Keratinocyte (primary cell): ENCODE measurements around the gene B4GAT1. TPM values are rescaled to one million over a fixed set of nuclear protein-coding genes. Genes with fewer than 3 reads are reported as not detected.
"Not testable (repeated sequence)": the region's sequence is repeated elsewhere in the genome, so short reads cannot be mapped to it uniquely, and the experiment has no call there.

Experiments used
- DNase-seq: peaks from one replicate; pipeline ENCODE4 v3.0.0-alpha.2; 2011; ENCODE audit warnings: low read depth, missing footprints, low spot score
- FAIRE-seq: peaks from 2 replicates; lab custom pipeline; 2011; peaks lifted over from hg19 to GRCh38; lab: Jason Lieb, UNC
- H2AFZ ChIP-seq: 2 replicates; pipeline ENCODE4 v1.6.0; 2012; ENCODE audit warnings: low read length, control low read depth, inconsistent platforms; ENCODE audit not compliant: control insufficient read depth
- H3K27ac ChIP-seq: 2 replicates; pipeline ENCODE4 v1.5.1; 2011; ENCODE audit warnings: low read length; ENCODE audit not compliant: control insufficient read depth, insufficient read depth
- H3K27me3 ChIP-seq: 3 replicates; pipeline ENCODE4 v1.6.0; 2011; ENCODE audit warnings: low read length; ENCODE audit not compliant: control insufficient read depth, insufficient read depth; ENCODE audit errors: extremely low read depth
- H3K36me3 ChIP-seq, 2 experiments: 2 replicates in 1 of 2; 3 replicates in 1 of 2; pipeline ENCODE4 v1.5.1; 2011; ENCODE audit warnings: low read length in 2 of 2, mild to moderate bottlenecking in 1 of 2; ENCODE audit not compliant: control insufficient read depth in 2 of 2, insufficient read depth in 2 of 2; ENCODE audit errors: extremely low read depth in 1 of 2
- H3K4me1 ChIP-seq: 3 replicates; pipeline ENCODE4 v1.5.1; 2011; ENCODE audit warnings: low read length; ENCODE audit not compliant: control insufficient read depth, insufficient read depth; ENCODE audit errors: extremely low read depth
- H3K4me2 ChIP-seq: 3 replicates; pipeline ENCODE4 v1.6.0; 2011; ENCODE audit warnings: low read depth, low read length; ENCODE audit not compliant: control insufficient read depth, insufficient read depth; ENCODE audit errors: extremely low read depth
- H3K4me3 ChIP-seq, 3 experiments: fragments of 200-600 bp in 1 of 3; sonication (generic) in 1 of 3; 2 replicates in 2 of 3; 3 replicates in 1 of 3; pipeline ENCODE4 v1.5.1; 2011 to 2016; ENCODE audit warnings: low read length in 3 of 3, mild to moderate bottlenecking in 3 of 3, control low read depth in 2 of 3, inconsistent platforms in 1 of 3, low read depth in 1 of 3, mixed read lengths in 1 of 3, mixed run types in 1 of 3, moderate library complexity in 1 of 3; ENCODE audit not compliant: control insufficient read depth in 2 of 3, insufficient read depth in 2 of 3; ENCODE audit errors: extremely low read depth in 1 of 3
- H3K79me2 ChIP-seq: 2 replicates; pipeline ENCODE4 v1.6.0; 2012; ENCODE audit warnings: low read length; ENCODE audit not compliant: control insufficient read depth, insufficient read depth
- H3K9ac ChIP-seq: 3 replicates; pipeline ENCODE4 v1.6.0; 2011; ENCODE audit warnings: low read length; ENCODE audit not compliant: control insufficient read depth, insufficient read depth; ENCODE audit errors: extremely low read depth
- H3K9me1 ChIP-seq: 3 replicates; pipeline ENCODE4 v1.6.0; 2011; ENCODE audit warnings: low read length; ENCODE audit not compliant: control insufficient read depth, insufficient read depth; ENCODE audit errors: extremely low read depth
- H3K9me3 ChIP-seq: 2 replicates; pipeline ENCODE4 v1.5.1; 2012; ENCODE audit warnings: low read depth, low read length; ENCODE audit not compliant: control insufficient read depth
- H4K20me1 ChIP-seq: 3 replicates; pipeline ENCODE4 v1.6.0; 2011; ENCODE audit warnings: low read length; ENCODE audit not compliant: control insufficient read depth, insufficient read depth; ENCODE audit errors: extremely low read depth
- EZH2 ChIP-seq: IDR thresholded peaks from one replicate; pipeline ENCODE4 v1.6.1; 2012; ENCODE audit warnings: inconsistent platforms, mild to moderate bottlenecking, low read length, moderate library complexity
- dilution Hi-C: fragments of 300-500 bp; cut with MboI; formaldehyde crosslinking; loops from one replicate; pipeline ENCODE4 v1.7.0; 2020; ENCODE audit warnings: low sequenced_read_pairs; ENCODE audit not compliant: extremely low pct_ligation_motif_present
- polyA plus RNA-seq, 5 experiments: library from polyadenylated mRNA; depleted of rRNA in 3 of 5; stranded (reverse) in 3 of 5; stranded (forward) in 1 of 5; unstranded in 1 of 5; fragments of >200 nt; gene quantifications; 1 replicate in 1 of 5; 2 replicates in 3 of 5; 3 replicates in 1 of 5; pipeline versions ENCODE4 v1.2.1 to v1.2.3, GENCODE V29; 2011 to 2012; ENCODE audit warnings: missing spikeins in 2 of 5, low read depth in 1 of 5, low replicate concordance in 1 of 5
- TF ChIP-seq, protein P1 (sequence below), 3 experiments: IDR thresholded peaks in 1 of 3; conservative IDR thresholded peaks in 1 of 3; optimal IDR thresholded peaks in 1 of 3; 2 replicates in 2 of 3; 3 replicates in 1 of 3; pipeline versions ENCODE3 to v1.5.1; 2011; ENCODE audit warnings: low read length in 3 of 3, mild to moderate bottlenecking in 3 of 3, moderate library complexity in 2 of 3, control low read depth in 1 of 3, inconsistent platforms in 1 of 3; ENCODE audit not compliant: insufficient read depth in 2 of 3; ENCODE audit errors: extremely low read depth in 1 of 3

The B4GAT1 gene
- polyA plus RNA-seq, 1 donor (not counting 4 experiments of a cell fraction or from before 2014, with no cell fraction given) = 5.2 TPM

DNA sequence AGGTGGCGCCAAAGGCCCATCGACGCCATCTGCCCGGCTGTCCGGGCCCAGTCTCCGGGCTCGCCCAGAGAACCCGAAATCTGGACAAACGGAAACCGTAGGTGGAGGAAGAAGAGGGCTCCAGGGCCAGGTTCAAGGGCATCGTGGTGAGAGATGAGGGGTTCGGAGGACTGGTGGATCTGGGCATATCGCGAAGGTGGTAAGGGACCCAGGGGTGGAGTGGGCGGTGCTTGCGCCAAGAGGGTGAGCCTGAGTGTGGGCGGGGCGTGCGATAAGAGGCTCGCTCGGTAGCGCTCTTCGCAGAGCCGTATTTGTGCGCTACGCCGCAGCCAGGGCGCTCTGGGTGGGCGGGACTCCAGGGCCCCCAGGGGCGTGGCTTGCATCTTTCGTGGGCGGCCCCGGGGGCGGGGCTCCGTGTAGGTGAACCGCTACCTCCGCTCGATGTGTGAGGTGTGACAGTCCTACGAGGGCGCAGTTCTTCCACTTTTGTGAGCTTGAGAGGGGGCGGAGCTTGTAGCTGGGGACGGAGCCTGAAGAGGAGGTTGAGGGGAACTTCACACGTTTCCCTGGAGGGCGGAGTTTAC lies 35.4 kb downstream of the B4GAT1 start:
- Histone ChIP-seq H3K9ac (peak overlapping the region; percentile 76), H4K20me1 (no peaks in the 10 kb centered on the region), H3K27ac (peak overlapping the region; percentile 72), H3K36me3 (no peaks in the 10 kb centered on the region), H3K79me2 (no peaks in the 10 kb centered on the region), H3K27me3 (peaks cover 16% of the 10 kb centered on the region), H3K4me3 (peak overlapping the region; percentile 48 to 86 (median 79)), H3K9me3 (no peaks in the 10 kb centered on the region), H3K9me1 (no peaks in the 10 kb centered on the region), H2AFZ (peak overlapping the region; percentile 99), H3K4me2 (peak overlapping the region; percentile 95), H3K4me1 (peaks cover 2% of the 10 kb centered on the region)
- FAIRE-seq (peak; percentile 90), DNase-seq (peak; percentile 76)
- TF ChIP-seq EZH2 = no peak
- TF ChIP-seq, protein P1, sequence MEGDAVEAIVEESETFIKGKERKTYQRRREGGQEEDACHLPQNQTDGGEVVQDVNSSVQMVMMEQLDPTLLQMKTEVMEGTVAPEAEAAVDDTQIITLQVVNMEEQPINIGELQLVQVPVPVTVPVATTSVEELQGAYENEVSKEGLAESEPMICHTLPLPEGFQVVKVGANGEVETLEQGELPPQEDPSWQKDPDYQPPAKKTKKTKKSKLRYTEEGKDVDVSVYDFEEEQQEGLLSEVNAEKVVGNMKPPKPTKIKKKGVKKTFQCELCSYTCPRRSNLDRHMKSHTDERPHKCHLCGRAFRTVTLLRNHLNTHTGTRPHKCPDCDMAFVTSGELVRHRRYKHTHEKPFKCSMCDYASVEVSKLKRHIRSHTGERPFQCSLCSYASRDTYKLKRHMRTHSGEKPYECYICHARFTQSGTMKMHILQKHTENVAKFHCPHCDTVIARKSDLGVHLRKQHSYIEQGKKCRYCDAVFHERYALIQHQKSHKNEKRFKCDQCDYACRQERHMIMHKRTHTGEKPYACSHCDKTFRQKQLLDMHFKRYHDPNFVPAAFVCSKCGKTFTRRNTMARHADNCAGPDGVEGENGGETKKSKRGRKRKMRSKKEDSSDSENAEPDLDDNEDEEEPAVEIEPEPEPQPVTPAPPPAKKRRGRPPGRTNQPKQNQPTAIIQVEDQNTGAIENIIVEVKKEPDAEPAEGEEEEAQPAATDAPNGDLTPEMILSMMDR (optimal IDR thresholded peaks at IDR 0.05 in 1 of 3, IDR thresholded peaks at IDR 0.05 in 1 of 3, conservative IDR thresholded peaks at IDR 0.05 in 1 of 3; ENCODE audit: extremely low read depth in 1 of 3, insufficient read depth in 2 of 3, low read length in 3 of 3) = peak in 2 of 3 experiments; percentile 59 to 93
- dilution Hi-C loops = no loop called here

GRCh38 chr11:66311470-66311964 lies 35.9 kb downstream of the B4GAT1 start:
- H3K79me2 ChIP-seq = no peaks in the 10 kb centered on the region
- H3K4me2 ChIP-seq = peak overlapping the region; percentile 95
- peaks cover 13% of the 10 kb centered on the region for H3K27me3 ChIP-seq
- TF ChIP-seq EZH2 = no peak
- TF ChIP-seq, protein P1 (optimal IDR thresholded peaks at IDR 0.05 in 1 of 3, IDR thresholded peaks at IDR 0.05 in 1 of 3, conservative IDR thresholded peaks at IDR 0.05 in 1 of 3; ENCODE audit: extremely low read depth in 1 of 3, insufficient read depth in 2 of 3, low read length in 3 of 3) = peak in 2 of 3 experiments; percentile 91 to 93
- FAIRE-seq (peak; percentile 17), DNase-seq (no peak)
- no peaks in the 10 kb centered on the region for H3K9me3 ChIP-seq
- peaks cover 2% of the 10 kb centered on the region for H3K4me1 ChIP-seq
- dilution Hi-C loops = no loop called here
- peak overlapping the region; percentile 99 for H2AFZ ChIP-seq
- no peaks in the 10 kb centered on the region for H3K36me3 ChIP-seq
- no peaks in the 10 kb centered on the region for H4K20me1 ChIP-seq
- H3K9ac ChIP-seq = peak overlapping the region; percentile 76
- H3K4me3 ChIP-seq = peak overlapping the region; percentile 48 to 86 (median 79)
- H3K9me1 ChIP-seq = no peaks in the 10 kb centered on the region
- H3K27ac ChIP-seq = no peak overlapping the region

DNA sequence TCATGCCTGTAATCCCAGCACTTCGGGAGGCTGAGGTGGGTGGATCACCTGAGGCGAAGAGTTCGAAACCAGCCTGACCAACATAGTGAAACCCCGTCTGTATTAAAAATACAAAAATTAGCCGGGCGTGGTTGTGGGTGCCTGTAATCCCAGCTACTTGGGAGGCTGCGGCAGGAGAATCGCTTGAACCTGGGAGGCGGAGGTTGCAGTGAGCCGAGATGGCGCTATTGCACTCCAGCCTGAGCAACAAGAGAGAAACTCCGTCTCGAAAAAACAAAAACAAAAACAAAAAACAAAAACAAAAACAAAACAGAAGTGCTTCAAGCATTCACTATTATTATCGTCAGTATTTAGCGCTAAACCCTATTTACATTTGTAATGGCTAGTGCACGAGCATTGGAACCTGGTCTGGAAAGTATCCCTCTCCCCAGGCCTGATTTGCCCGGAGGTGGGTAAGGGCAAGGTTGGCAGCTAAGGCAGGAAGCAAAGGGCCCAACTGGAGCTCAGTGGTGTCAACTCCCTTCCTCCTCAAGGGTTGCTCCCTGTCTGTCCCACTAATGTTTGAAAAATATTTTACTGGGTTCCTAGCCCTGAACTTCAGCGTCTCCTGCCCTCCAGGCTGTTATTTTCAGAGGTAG lies 36.5 kb downstream of the B4GAT1 start:
- H3K27me3 ChIP-seq, H3K9ac ChIP-seq, H3K4me1 ChIP-seq, H3K9me3 ChIP-seq, dilution Hi-C loops, DNase-seq, FAIRE-seq, H2AFZ ChIP-seq, H3K79me2 ChIP-seq, H3K27ac ChIP-seq, H3K36me3 ChIP-seq, H3K4me2 ChIP-seq, H4K20me1 ChIP-seq, H3K9me1 ChIP-seq, H3K4me3 ChIP-seq: not testable (repeated sequence)
